ENCODE data around the gene PROSER1. TPM values are rescaled to one million over a fixed set of nuclear protein-coding genes. Genes with fewer than 3 reads are reported as not detected.

Gene PROSER1
- total and polyA plus RNA-seq, 2 of the 4 experiments (the other 2 are of a cell fraction): 2.0 to 13.4 TPM

DNA sequence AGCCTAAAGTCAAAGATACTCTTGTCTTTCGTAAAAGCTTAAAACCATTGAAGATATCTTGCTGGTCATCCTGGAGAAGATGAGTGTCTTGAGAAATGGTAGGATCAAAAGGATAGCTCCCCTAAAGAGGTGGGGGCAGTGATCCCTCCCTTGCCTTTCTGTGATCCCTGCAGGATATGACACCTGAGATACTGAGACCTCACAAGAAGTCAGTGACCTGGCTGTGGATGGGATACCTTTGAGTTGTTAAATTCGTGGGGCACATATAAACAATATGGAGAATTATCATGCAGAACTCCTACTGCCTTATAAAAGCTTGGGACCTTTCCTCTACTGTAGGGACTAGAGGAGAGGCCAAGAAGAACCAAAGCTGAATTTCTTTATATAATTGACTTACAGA is 68.7 kb downstream of the PROSER1 start:
- WGBS, 2 experiments (ENCODE audit: extremely low coverage in 2 of 2, insufficient read length in 1 of 2): no CpG with 5 or more reads among the region's 2 CpGs
- H2AFZ ChIP-seq (replicated peaks; ENCODE audit: low read length, poor library complexity): no peak overlapping the region
- H3K14ac ChIP-seq (replicated peaks; ENCODE audit: low read depth, low read length): no peak overlapping the region
- H2BK20ac ChIP-seq (ENCODE audit: low read depth, low read length): no peak overlapping the region
- H2BK120ac ChIP-seq (ENCODE audit: low read depth, low read length): no peak overlapping the region
- CTCF ChIA-PET: no interaction called here
- in situ Hi-C loops (cut with MboI; ENCODE audit: low sequenced_read_pairs) (no loop called here), intact Hi-C loops (cut with micrococcal nuclease) (no loop called here), dilution Hi-C loops (cut with HindIII; ENCODE audit: low sequenced_read_pairs, unreplicated experiment) (no loop called here)
- DNase-seq: no peak
- H3K9me3 ChIP-seq (ENCODE audit: control insufficient read depth, insufficient read depth, low read length): no peaks in the 10 kb centered on the region
- no peaks in the 10 kb centered on the region for H4K20me1 ChIP-seq (ENCODE audit: insufficient read depth, low read length)
- no peak overlapping the region for H2AK5ac ChIP-seq (ENCODE audit: low read depth, low read length)
- no peak overlapping the region for H2BK5ac ChIP-seq (ENCODE audit: low read depth, low read length, poor library complexity, severe bottlenecking)
- no peak overlapping the region for H3K9ac ChIP-seq (ENCODE audit: low read depth, low read length)
- TF ChIP-seq, protein P1, sequence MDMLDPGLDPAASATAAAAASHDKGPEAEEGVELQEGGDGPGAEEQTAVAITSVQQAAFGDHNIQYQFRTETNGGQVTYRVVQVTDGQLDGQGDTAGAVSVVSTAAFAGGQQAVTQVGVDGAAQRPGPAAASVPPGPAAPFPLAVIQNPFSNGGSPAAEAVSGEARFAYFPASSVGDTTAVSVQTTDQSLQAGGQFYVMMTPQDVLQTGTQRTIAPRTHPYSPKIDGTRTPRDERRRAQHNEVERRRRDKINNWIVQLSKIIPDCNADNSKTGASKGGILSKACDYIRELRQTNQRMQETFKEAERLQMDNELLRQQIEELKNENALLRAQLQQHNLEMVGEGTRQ (IDR thresholded peaks at IDR 0.05; ENCODE audit: low read depth, low read length): no peak
- TF ChIP-seq FOS (IDR thresholded peaks at IDR 0.05; ENCODE audit: low read depth, low read length) (no peak), MAZ (IDR thresholded peaks at IDR 0.05; ENCODE audit: borderline replicate concordance, low read depth, low read length) (no peak), NFE2L2 (IDR thresholded peaks at IDR 0.05; ENCODE audit: low read depth, low read length) (no peak)
- POLR2A ChIA-PET (ENCODE audit: unreplicated experiment): no interaction called here
- no peak overlapping the region for H3K18ac ChIP-seq (ENCODE audit: low read depth, low read length)
- H3K27me3 ChIP-seq (ENCODE audit: control insufficient read depth, insufficient read depth, low read length): no peaks in the 10 kb centered on the region
- ATAC-seq (ENCODE audit: low read depth): no peak
- no peak overlapping the region for H3K4ac ChIP-seq (ENCODE audit: low read depth, low read length)
- no peak overlapping the region for H3K56ac ChIP-seq (ENCODE audit: extremely low read depth, insufficient read depth, low read length)
- BruUV-seq (replicated peaks): no TSS peak
- no peak overlapping the region for H3K23ac ChIP-seq (ENCODE audit: low read depth, low read length)
- no peak overlapping the region for H2AK9ac ChIP-seq (replicated peaks; ENCODE audit: low read depth, low read length, poor library complexity)
- no peak overlapping the region for H4K8ac ChIP-seq (ENCODE audit: low read depth in 2 of 2, low read length in 2 of 2)
- H2BK15ac ChIP-seq (ENCODE audit: low read depth, low read length): no peak overlapping the region
- H3K79me1 ChIP-seq (ENCODE audit: low read depth in 1 of 2, low read length in 2 of 2): no peaks in the 10 kb centered on the region
- no peak overlapping the region for H4K5ac ChIP-seq (ENCODE audit: low read depth, low read length)
- no peak overlapping the region for H3K27ac ChIP-seq (ENCODE audit: insufficient read depth, low read length)
- H3K4me3 ChIP-seq (ENCODE audit: insufficient read depth, low read depth, low read length): no peak overlapping the region
- H4K91ac ChIP-seq (ENCODE audit: insufficient read depth, low read depth, low read length): no peak overlapping the region
- no peak overlapping the region for H3K4me2 ChIP-seq (ENCODE audit: low read depth, low read length)
- no peaks in the 10 kb centered on the region for H3K36me3 ChIP-seq (ENCODE audit: control insufficient read depth, insufficient read depth, low read length)
- H3K9me1 ChIP-seq (ENCODE audit: insufficient read depth, low read length): no peaks in the 10 kb centered on the region
- H3K4me1 ChIP-seq (ENCODE audit: control insufficient read depth, insufficient read depth, low read length): no peaks in the 10 kb centered on the region
